GM18519 (cell line): Measurements from ENCODE around the gene SETD1B.

Experiments
- ATAC-seq: cut with Tn5 transposase; IDR thresholded peaks from one replicate; pipeline ENCODE4 v1.9.1; 2021; ENCODE audit warnings: mild to moderate bottlenecking, moderate library complexity; ENCODE audit not compliant: unreplicated experiment, low FRiP score

Gene SETD1B

GRCh38 chr12:121806546-121807423 is 3.0 kb downstream of the SETD1B start:
- no peak for ATAC-seq

- ATAC-seq: no peak
These were observed 4.0 kb downstream of the SETD1B start for GRCh38 chr12:121807642-121808347.

- no peak for ATAC-seq
These were observed 4.8 kb downstream of the SETD1B start for GRCh38 chr12:121808623-121809022.

GRCh38 chr12:121809712-121810116 is 5.9 kb downstream of the SETD1B start:
- no peak for ATAC-seq

- no peak for ATAC-seq
These were observed 6.5 kb downstream of the SETD1B start for GRCh38 chr12:121810234-121810817.

- no peak for ATAC-seq
These were observed 7.1 kb downstream of the SETD1B start for GRCh38 chr12:121810833-121811433.

- no peak for ATAC-seq
These were observed 7.9 kb downstream of the SETD1B start for GRCh38 chr12:121811434-121812319.

DNA sequence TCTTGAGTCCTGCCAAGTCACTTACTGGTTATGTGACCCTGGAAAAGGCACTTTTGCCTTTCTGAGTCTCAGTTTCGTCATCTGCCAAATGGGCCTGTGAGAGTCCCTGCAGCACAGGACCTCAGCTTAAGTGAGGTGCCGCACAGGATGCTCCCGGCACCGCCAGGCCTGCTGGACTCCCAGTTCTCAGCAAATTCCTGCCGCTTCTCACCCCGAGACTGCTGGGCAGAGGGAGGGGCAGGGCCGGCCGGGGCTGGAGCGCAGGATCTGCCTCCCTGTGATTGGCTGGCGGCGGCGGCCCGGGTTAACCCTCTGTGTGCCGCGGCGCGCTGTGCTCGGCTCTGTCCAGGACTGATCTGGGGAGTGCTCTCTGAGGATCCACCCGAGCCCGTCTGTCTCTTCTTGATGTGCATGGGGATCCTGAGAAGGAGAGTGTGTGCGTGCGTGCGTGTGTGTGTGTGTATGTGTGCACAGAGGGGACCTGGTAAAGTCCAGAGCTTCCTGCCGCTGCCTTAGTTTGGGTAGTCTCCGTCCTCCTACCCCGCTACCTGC is 8.6 kb downstream of the SETD1B start:
- no peak for ATAC-seq

DNA sequence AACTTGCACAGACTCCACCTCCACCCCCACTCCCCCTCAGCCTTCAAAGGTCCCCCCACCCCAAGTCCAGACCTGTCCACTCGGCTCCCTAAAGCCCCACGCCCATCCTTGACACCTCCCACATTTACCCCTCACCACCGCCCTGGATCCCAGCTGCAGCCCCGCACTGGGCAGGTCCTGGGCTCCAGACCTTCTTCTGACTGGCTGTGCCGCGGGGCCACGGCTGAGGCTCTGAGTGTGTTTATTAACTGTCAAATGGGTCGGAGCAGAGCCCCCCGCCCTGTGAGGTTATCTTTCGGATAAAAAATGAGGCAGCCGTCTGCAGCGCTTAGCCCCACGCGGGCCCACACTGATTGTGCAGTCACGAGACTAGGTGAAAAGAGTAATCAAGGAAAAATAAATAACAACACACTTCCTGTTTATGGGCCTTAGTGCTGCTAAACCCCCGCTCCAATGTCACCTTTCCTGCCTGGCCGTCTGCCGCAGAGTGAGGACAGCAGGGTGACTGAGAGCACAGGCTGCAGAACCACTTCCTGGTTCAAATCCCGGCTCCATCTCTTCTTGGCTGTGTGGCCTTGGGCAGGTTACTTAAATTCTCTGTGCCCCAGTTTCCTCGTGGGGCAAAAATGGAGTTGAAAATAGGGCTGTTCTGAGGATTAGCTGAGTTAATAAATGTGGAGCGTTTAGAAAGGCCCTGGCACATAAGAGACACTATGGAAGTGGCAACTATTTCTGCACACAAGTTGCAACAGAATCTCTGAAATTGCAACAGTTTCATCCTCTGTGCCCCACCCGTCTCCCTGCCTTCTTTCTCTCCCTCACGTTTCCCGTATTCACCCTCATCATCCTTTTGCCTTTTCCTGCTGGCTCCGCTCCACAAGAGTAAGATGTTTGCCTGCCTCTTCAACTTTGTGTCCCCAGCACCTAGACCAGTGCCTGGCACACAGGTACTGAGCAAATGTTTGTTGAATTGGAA is 9.4 kb downstream of the SETD1B start:
- ATAC-seq: no peak

DNA sequence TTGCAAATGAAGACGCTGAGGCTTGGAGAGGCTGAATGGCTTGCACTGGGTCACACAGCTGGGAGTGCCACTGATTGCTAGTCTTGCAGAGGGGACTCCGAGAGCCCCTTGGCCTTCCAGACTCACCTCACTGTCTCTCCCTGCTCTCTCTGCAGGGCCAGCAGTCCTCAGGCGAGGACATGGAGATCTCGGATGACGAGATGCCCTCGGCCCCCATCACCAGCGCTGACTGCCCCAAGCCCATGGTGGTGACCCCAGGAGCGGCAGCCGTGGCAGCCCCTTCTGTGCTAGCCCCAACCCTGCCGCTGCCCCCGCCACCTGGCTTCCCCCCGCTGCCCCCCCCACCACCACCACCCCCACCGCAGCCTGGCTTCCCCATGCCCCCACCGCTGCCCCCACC is 10.1 kb downstream of the SETD1B start:
- ATAC-seq: no peak

- ATAC-seq: no peak
These were observed 10.8 kb downstream of the SETD1B start for GRCh38 chr12:121814429-121815119.

GRCh38 chr12:121815263-121815662 is 11.5 kb downstream of the SETD1B start:
- no peak for ATAC-seq

GRCh38 chr12:121816925-121817647 is 13.3 kb downstream of the SETD1B start:
- ATAC-seq: no peak

- ATAC-seq: no peak
These were observed 13.8 kb downstream of the SETD1B start for GRCh38 chr12:121817648-121818043.

- no peak for ATAC-seq
These were observed 15.6 kb downstream of the SETD1B start for GRCh38 chr12:121819212-121819949.

- no peak for ATAC-seq
These were observed 16.2 kb downstream of the SETD1B start for GRCh38 chr12:121820056-121820455.
